Hepatocyte (in vitro differentiated cells): ENCODE results near the gene SPON1. TPM values are rescaled to one million over a fixed set of nuclear protein-coding genes. Genes with fewer than 3 reads are reported as not detected.

Experiments used
- DNase-seq: peaks from one replicate; pipeline ENCODE4 v3.0.0-alpha.2; 2016; ENCODE audit warnings: low spot score
- H2AFZ ChIP-seq: fragments of 200-600 bp; sonication (generic); 2 replicates; pipeline ENCODE4 v1.6.0; 2016; ENCODE audit warnings: antibody characterized with exemption, mild to moderate bottlenecking
- H3K27ac ChIP-seq: fragments of 200-600 bp; sonication (generic); 2 replicates; pipeline ENCODE4 v1.5.1; 2016; ENCODE audit warnings: mild to moderate bottlenecking
- H3K27me3 ChIP-seq: fragments of 200-600 bp; sonication (generic); 2 replicates; pipeline ENCODE4 v1.6.1; 2016
- H3K36me3 ChIP-seq: fragments of 200-600 bp; sonication (generic); replicated peaks from 2 replicates; pipeline ENCODE4 v1.5.1; 2016; ENCODE audit warnings: low read depth; ENCODE audit not compliant: insufficient read depth
- H3K4me1 ChIP-seq: fragments of 200-600 bp; sonication (generic); 2 replicates; pipeline ENCODE4 v1.5.1; 2016; ENCODE audit warnings: mild to moderate bottlenecking, moderate library complexity; ENCODE audit not compliant: insufficient read depth
- H3K4me2 ChIP-seq: fragments of 200-600 bp; sonication (generic); 2 replicates; pipeline ENCODE4 v1.6.0; 2016
- H3K4me3 ChIP-seq: fragments of 200-600 bp; sonication (generic); 2 replicates; pipeline ENCODE4 v1.5.1; 2016; ENCODE audit warnings: mild to moderate bottlenecking
- H3K79me2 ChIP-seq: fragments of 200-600 bp; sonication (generic); 2 replicates; pipeline ENCODE4 v1.6.0; 2017; ENCODE audit warnings: mild to moderate bottlenecking
- H3K9me2 ChIP-seq: fragments of 200-600 bp; sonication (generic); replicated peaks from 2 replicates; pipeline ENCODE4 v1.6.0; 2017; ENCODE audit warnings: mild to moderate bottlenecking; ENCODE audit not compliant: insufficient read depth
- H3K9me3 ChIP-seq: fragments of 200-600 bp; sonication (generic); 2 replicates; pipeline ENCODE4 v1.5.1; 2016; ENCODE audit warnings: low read depth, mild to moderate bottlenecking
- H4K20me1 ChIP-seq: fragments of 200-600 bp; sonication (generic); 2 replicates; pipeline ENCODE4 v1.6.0; 2016; ENCODE audit warnings: mild to moderate bottlenecking; ENCODE audit not compliant: insufficient read depth, poor library complexity, severe bottlenecking
- CTCF ChIP-seq: fragments of 200-600 bp; sonication (generic); IDR thresholded peaks from 2 replicates; pipeline ENCODE4 v1.5.1; 2016; ENCODE audit warnings: antibody characterized with exemption, mild to moderate bottlenecking; ENCODE audit not compliant: poor library complexity
- EZH2 ChIP-seq: fragments of 200-600 bp; sonication (generic); IDR thresholded peaks from 2 replicates; pipeline ENCODE4 v1.6.1; 2016; ENCODE audit warnings: antibody characterized with exemption, mild to moderate bottlenecking, borderline replicate concordance
- EZH2phosphoT487 ChIP-seq: fragments of 200-600 bp; sonication (generic); IDR thresholded peaks from one replicate; pipeline ENCODE4 v1.6.1; 2018; ENCODE audit warnings: antibody characterized with exemption, mild to moderate bottlenecking, low read depth, moderate library complexity; ENCODE audit not compliant: unreplicated experiment, severe bottlenecking
- WGBS: methylation state at CpG from one replicate; pipeline ENCODE4 v1.1.6; 2016; ENCODE audit warnings: low lambda C conversion rate; ENCODE audit errors: missing lambda C conversion rate; 5-methylcytosine and 5-hydroxymethylcytosine counted together
- polyA plus RNA-seq: library from polyadenylated mRNA; unstranded; fragments of >200 nt; fragmentation: Nextera tagmentation; extraction: Ambion mirVana; gene quantifications from 2 replicates; pipeline ENCODE4 v1.2.1, GENCODE V29; 2016
- total RNA-seq: library from RNA; depleted of rRNA; stranded (reverse); fragments of >200 nt; gene quantifications from 2 replicates; pipeline ENCODE4 v1.2.3, GENCODE V29; 2014

Gene SPON1
- total and polyA plus RNA-seq, 2 experiments from 2014 or later: 47.8 to 73.1 TPM

GRCh38 chr11:14022821-14023220, 60.3 kb downstream of the SPON1 start:
- no peaks in the 10 kb centered on the region for H3K9me2 ChIP-seq
- no peaks in the 10 kb centered on the region for H4K20me1 ChIP-seq
- no peak overlapping the region for H2AFZ ChIP-seq
- no peaks in the 10 kb centered on the region for H3K79me2 ChIP-seq
- no peak overlapping the region for H3K4me3 ChIP-seq
- H3K4me1 ChIP-seq: peaks cover 6% of the 10 kb centered on the region
- DNase-seq: no peak
- no peak overlapping the region for H3K27ac ChIP-seq
- H3K36me3 ChIP-seq: no peaks in the 10 kb centered on the region
- whole genome bisulfite sequencing: 80% methylated on average over 6 of the region's 6 CpGs
- no peak overlapping the region for H3K4me2 ChIP-seq
- H3K27me3 ChIP-seq: no peaks in the 10 kb centered on the region
- H3K9me3 ChIP-seq: no peaks in the 10 kb centered on the region
- no peak for TF ChIP-seq EZH2
- TF ChIP-seq EZH2phosphoT487: no peak
- TF ChIP-seq CTCF: no peak

DNA sequence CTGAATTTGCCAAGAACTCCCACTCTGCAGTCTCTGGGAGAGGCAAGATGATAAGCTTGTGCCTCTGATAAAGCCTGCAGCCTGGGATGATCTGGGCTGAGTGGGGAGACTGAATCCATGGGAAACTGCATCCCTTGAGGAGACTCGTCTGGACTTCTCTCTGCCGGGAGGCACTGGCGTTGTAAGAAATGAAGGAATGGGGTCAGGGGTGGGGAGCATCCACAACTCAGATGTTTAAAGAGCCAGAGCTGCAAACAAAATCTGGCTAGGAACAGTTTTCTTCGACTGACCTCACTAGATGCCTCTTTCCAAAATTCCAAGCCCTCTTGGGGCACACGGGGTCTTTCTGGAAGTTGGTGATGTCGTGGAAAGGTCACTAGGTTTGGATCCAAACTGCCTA, 64.4 kb downstream of the SPON1 start:
- no peak for DNase-seq

DNA sequence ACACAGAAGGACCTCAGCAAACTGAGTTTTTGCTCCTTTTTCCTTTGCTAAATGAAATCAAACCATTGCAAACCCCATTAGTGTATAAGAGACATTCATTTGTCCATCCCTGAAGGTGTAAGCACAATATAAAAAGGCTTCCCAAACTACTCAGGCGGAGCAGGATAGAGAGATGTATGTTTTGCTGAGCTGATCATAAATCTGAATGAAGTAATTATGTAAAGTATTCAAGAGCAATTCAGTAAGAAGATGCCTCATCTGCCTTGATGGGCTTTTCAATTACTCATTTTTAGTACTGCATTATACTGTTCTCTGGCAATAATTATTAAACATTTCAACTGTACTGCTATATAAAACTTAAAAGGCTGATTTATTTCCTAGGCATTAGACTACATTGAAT, 65.0 kb downstream of the SPON1 start:
- H3K9me2 ChIP-seq: no peaks in the 10 kb centered on the region
- 86% methylated on average over 1 of the region's 1 CpG for WGBS
- no peak for TF ChIP-seq CTCF
- TF ChIP-seq EZH2phosphoT487: no peak

More for the DNA sequence above, 64.4 kb downstream of the SPON1 start:
- Histone ChIP-seq H3K27ac (no peak overlapping the region), H3K4me3 (no peak overlapping the region), H3K79me2 (no peaks in the 10 kb centered on the region), H2AFZ (no peak overlapping the region), H3K4me2 (no peak overlapping the region), H3K27me3 (no peaks in the 10 kb centered on the region), H3K9me2 (no peaks in the 10 kb centered on the region), H4K20me1 (no peaks in the 10 kb centered on the region), H3K9me3 (no peaks in the 10 kb centered on the region), H3K4me1 (peaks cover 22% of the 10 kb centered on the region), H3K36me3 (no peaks in the 10 kb centered on the region)
- TF ChIP-seq EZH2phosphoT487 (no peak), EZH2 (no peak), CTCF (no peak)
- 61% methylated on average over 6 of the region's 6 CpGs for WGBS

GRCh38 chr11:14029440-14029839, 66.9 kb downstream of the SPON1 start:
- no peaks in the 10 kb centered on the region for H3K79me2 ChIP-seq
- H2AFZ ChIP-seq: peak overlapping the region; percentile 12
- peak overlapping the region; percentile 58 for H3K4me2 ChIP-seq
- WGBS: 44% methylated on average over 4 of the region's 4 CpGs
- H3K27me3 ChIP-seq: no peaks in the 10 kb centered on the region
- TF ChIP-seq EZH2: no peak
- TF ChIP-seq CTCF: no peak
- TF ChIP-seq EZH2phosphoT487: no peak
- DNase-seq: peak; percentile 46
- H3K4me3 ChIP-seq: no peak overlapping the region
- no peaks in the 10 kb centered on the region for H3K36me3 ChIP-seq
- H3K9me3 ChIP-seq: no peaks in the 10 kb centered on the region
- peak overlapping the region; percentile 89 for H3K27ac ChIP-seq
- no peaks in the 10 kb centered on the region for H3K9me2 ChIP-seq
- peaks cover 22% of the 10 kb centered on the region for H3K4me1 ChIP-seq
- no peaks in the 10 kb centered on the region for H4K20me1 ChIP-seq

More for the DNA sequence above, 65.0 kb downstream of the SPON1 start:
- Histone ChIP-seq H4K20me1 (no peaks in the 10 kb centered on the region), H3K4me1 (peaks cover 22% of the 10 kb centered on the region), H2AFZ (no peak overlapping the region), H3K27ac (no peak overlapping the region), H3K36me3 (no peaks in the 10 kb centered on the region), H3K9me3 (no peaks in the 10 kb centered on the region), H3K79me2 (no peaks in the 10 kb centered on the region), H3K27me3 (no peaks in the 10 kb centered on the region), H3K4me2 (no peak overlapping the region), H3K4me3 (no peak overlapping the region)
- no peak for DNase-seq
